Measurements from ENCODE around the gene C2CD4B. TPM values are rescaled to one million over a fixed set of nuclear protein-coding genes. Genes with fewer than 3 reads are reported as not detected.

The C2CD4B gene
- total RNA-seq, 4 donors from 2014 or later = 1.2 to 6.7 (median 2.5) TPM

- no peaks in the 10 kb centered on the region for H3K27me3 ChIP-seq
- peak overlapping the region in 1 of 3 donors; percentile 20 for H3K27ac ChIP-seq
- 62 to 65% methylated on average over 7 of the region's 7 CpGs for WGBS, 2 donors
- H3K9me3 ChIP-seq = no peaks in the 10 kb centered on the region
- no peaks in the 10 kb centered on the region for H3K36me3 ChIP-seq
- TF ChIP-seq CTCF (IDR thresholded peaks at IDR 0.05) = no peak
- TF ChIP-seq POLR2A (IDR thresholded peaks at IDR 0.05) = no peak
- no peak overlapping the region for H3K4me3 ChIP-seq (replicated peaks in 1 of 3)
- peaks cover 3 to 9% of the 10 kb centered on the region in 2 donors for H3K4me1 ChIP-seq
- intact Hi-C loops (cut with DNase I) = no loop called here
- no peak for DNase-seq
Observed at GRCh38 chr15:62171882-62172281, 6.8 kb upstream of the C2CD4B start.

DNA sequence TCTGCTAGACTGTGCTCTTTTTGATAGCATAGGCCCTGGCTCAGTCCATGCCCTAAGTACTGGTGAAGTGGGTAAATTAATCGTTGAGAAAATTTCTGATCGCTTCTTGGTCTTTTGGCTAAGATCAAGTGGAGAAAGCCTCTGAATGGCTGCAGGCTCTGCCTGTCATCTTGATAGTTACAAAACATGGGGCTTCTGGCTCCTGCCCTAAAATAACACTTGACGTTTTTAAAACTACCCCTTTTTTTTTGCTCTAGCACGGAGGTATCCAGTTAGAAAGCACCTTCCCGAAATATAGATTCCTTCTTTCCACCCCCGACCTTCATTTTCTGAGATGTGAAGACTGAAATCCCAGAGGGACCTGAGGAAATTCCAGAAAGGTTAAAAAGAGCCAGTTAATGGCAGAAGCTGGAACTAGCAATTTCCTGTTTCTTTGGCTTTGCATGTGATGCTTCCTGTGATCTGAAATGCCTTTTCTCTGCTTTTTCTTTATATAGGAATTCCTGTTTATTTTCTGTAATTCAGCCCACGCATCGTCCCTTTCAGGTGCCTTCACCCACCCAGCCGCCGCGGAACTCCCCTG lies 799 bp upstream of the C2CD4B start:
- H3K27me3 ChIP-seq = no peaks in the 10 kb centered on the region
- no peaks in the 10 kb centered on the region for H3K36me3 ChIP-seq
- DNase-seq = no peak
- 66 to 74% methylated on average over 11 of the region's 11 CpGs for WGBS, 2 donors
- H3K4me3 ChIP-seq (replicated peaks in 1 of 3) = no peak overlapping the region
- TF ChIP-seq POLR2A (IDR thresholded peaks at IDR 0.05) (no peak), CTCF (IDR thresholded peaks at IDR 0.05) (no peak)
- intact Hi-C loops (cut with DNase I) = no loop called here
- no peaks in the 10 kb centered on the region for H3K9me3 ChIP-seq
- peak overlapping the region in 2 of 3 donors; percentile 5 to 37 for H3K27ac ChIP-seq
- peaks cover 4 to 20% of the 10 kb centered on the region in 2 donors for H3K4me1 ChIP-seq

DNA sequence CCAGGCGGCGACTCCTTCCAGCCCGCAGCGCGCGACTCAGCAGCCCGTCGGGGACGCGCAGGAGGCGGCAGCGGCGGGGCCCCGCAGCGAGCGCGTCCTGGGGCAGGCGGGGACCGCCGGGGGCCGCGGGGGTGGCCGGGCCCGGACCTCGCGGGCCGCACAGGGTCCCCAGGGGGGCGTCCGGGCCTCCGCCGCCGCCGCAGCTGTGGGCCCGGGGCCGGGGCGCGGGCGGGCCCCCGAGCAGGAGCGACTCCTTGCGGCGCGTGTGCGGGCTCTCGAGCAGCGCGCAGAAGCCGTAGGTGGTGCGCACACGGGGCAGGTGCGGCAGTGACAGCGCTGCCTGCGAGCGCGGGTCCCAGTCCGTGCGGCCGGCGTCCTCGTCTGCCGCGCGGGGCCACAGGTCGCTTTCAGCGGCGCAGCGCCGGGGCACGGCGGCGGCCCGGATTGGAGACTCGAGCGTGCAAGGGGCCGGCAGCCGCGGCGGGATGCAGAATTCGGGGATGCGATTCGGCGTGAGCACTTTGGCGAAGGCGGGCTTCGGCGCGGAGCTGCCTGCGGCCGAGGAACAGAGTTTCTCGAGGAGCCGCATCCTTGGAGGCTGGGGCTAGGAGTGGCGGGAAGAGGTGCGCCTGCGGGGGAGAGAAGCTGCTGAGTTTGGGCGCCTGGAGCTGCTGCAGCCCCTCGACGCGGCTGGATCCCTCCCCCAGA lies 535 bp downstream of the C2CD4B start:
- H3K27me3 ChIP-seq = no peaks in the 10 kb centered on the region
- no peaks in the 10 kb centered on the region for H3K36me3 ChIP-seq
- TF ChIP-seq POLR2A (IDR thresholded peaks at IDR 0.05) (no peak), CTCF (IDR thresholded peaks at IDR 0.05) (no peak)
- H3K4me3 ChIP-seq (replicated peaks in 1 of 3) = peak overlapping the region in 1 of 3 donors; percentile 31
- DNase-seq = peak in 1 of 2 donors; percentile 18
- WGBS, 2 donors = 0 to 1% methylated on average over 25 to 27 of the region's 98 CpGs
- intact Hi-C loops (cut with DNase I) = no loop called here
- H3K9me3 ChIP-seq = no peaks in the 10 kb centered on the region
- H3K4me1 ChIP-seq = peaks cover 4 to 20% of the 10 kb centered on the region in 2 donors
- H3K27ac ChIP-seq = peak overlapping the region in 2 of 3 donors; percentile 52 to 61

DNA sequence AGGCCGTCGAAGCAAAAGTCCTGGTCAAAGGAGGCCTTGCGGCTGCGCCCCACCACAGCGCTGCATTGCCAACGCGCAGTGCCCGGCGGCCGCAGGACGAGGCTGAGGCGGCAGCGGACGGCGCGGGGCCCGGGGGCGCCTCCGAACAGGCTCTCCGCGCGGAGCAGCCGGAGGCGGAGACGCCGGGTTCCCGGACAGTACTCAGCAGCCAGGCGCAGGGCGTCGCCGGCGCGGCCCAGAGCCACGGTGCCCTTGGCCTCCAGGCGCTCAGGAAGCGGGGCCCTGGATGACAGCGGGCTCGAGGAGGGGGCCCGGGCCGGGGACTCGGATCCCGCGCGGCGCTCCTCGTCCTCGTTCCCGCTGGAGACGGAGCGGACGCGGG lies 1.1 kb downstream of the C2CD4B start:
- Histone ChIP-seq H3K9me3 (no peaks in the 10 kb centered on the region), H3K4me1 (peaks cover 4 to 20% of the 10 kb centered on the region in 2 donors), H3K36me3 (no peaks in the 10 kb centered on the region), H3K4me3 (replicated peaks in 1 of 3) (peak overlapping the region in 1 of 3 donors; percentile 31), H3K27me3 (no peaks in the 10 kb centered on the region), H3K27ac (peak overlapping the region in 2 of 3 donors; percentile 52 to 61)
- WGBS, 2 donors = no CpG with 5 or more reads among the region's 52 CpGs
- DNase-seq = peak in 1 of 2 donors; percentile 13
- TF ChIP-seq CTCF (IDR thresholded peaks at IDR 0.05) (no peak), POLR2A (IDR thresholded peaks at IDR 0.05) (no peak)
- intact Hi-C loops (cut with DNase I) = no loop called here

- TF ChIP-seq CTCF (IDR thresholded peaks at IDR 0.05) = no peak
- no peak for TF ChIP-seq POLR2A (IDR thresholded peaks at IDR 0.05)
- peak overlapping the region in 2 of 3 donors; percentile 52 to 61 for H3K27ac ChIP-seq
- H3K4me3 ChIP-seq (replicated peaks in 1 of 3) = peak overlapping the region in 1 of 3 donors; percentile 31
- H3K36me3 ChIP-seq = no peaks in the 10 kb centered on the region
- no peak for DNase-seq
- 41 to 54% methylated on average over 15 to 22 of the region's 29 CpGs for WGBS, 2 donors
- no peaks in the 10 kb centered on the region for H3K27me3 ChIP-seq
- peaks cover 4 to 20% of the 10 kb centered on the region in 2 donors for H3K4me1 ChIP-seq
- intact Hi-C loops (cut with DNase I) = no loop called here
- H3K9me3 ChIP-seq = no peaks in the 10 kb centered on the region
Observed at GRCh38 chr15:62163397-62164013, 1.6 kb downstream of the C2CD4B start.

All from thyroid gland (tissue), 4 donors.